ENCODE measurements around the gene STAB1.

- no peak for TF ChIP-seq POLR2A (IDR thresholded peaks at IDR 0.05)
- TF ChIP-seq CTCF (IDR thresholded peaks at IDR 0.05 in 8 of 11, conservative IDR thresholded peaks at IDR 0.05 in 3 of 11): no peak
Measured at GRCh38 chr3:52544937-52545336, 49.8 kb downstream of the STAB1 start.
